Measurements from ENCODE around the gene STX4.
A peak's percentile ranks its signal among the peaks of the same experiment; 100 is the strongest.

- TF ChIP-seq POLR2A (IDR thresholded peaks at IDR 0.05), result peak; percentile 58
- peak in 2 of 4 experiments; percentile 25 to 30 for TF ChIP-seq CTCF (IDR thresholded peaks at IDR 0.05)
- TF ChIP-seq POLR2AphosphoS5 (IDR thresholded peaks at IDR 0.05), result peak; percentile 96
Observed at GRCh38 chr16:31032736-31033708, at the start of gene STX4.

Measured in prostate gland (tissue), 2 donors.